ENCODE results near the gene SHISAL1.

Gene SHISAL1

GRCh38 chr22:44318751-44319150, 6.0 kb upstream of the SHISAL1 start:
- H3K4me3 Mint-ChIP-seq = no peak overlapping the region
- H3K27me3 Mint-ChIP-seq = peaks cover 6% of the 10 kb centered on the region
- DNase-seq = no peak
- no peaks in the 10 kb centered on the region for H3K9me3 Mint-ChIP-seq
- peaks cover 34% of the 10 kb centered on the region for H3K4me1 Mint-ChIP-seq
- ATAC-seq = no peak
- H3K27ac Mint-ChIP-seq = no peak overlapping the region

GRCh38 chr22:44317886-44318637, 5.3 kb upstream of the SHISAL1 start:
- no peaks in the 10 kb centered on the region for H3K27me3 Mint-ChIP-seq
- peaks cover 41% of the 10 kb centered on the region for H3K4me1 Mint-ChIP-seq
- no peak overlapping the region for H3K4me3 Mint-ChIP-seq
- no peaks in the 10 kb centered on the region for H3K9me3 Mint-ChIP-seq
- DNase-seq (no peak), ATAC-seq (no peak)
- no peak overlapping the region for H3K27ac Mint-ChIP-seq

GRCh38 chr22:44317123-44317444, 4.3 kb upstream of the SHISAL1 start:
- Mint-ChIP-seq H3K27me3 (no peaks in the 10 kb centered on the region), H3K4me3 (no peak overlapping the region), H3K9me3 (no peaks in the 10 kb centered on the region), H3K27ac (no peak overlapping the region), H3K4me1 (peaks cover 43% of the 10 kb centered on the region)
- ATAC-seq (no peak), DNase-seq (no peak)

- no peak overlapping the region for H3K4me3 Mint-ChIP-seq
- H3K27me3 Mint-ChIP-seq = no peaks in the 10 kb centered on the region
- H3K9me3 Mint-ChIP-seq = no peaks in the 10 kb centered on the region
- no peak overlapping the region for H3K27ac Mint-ChIP-seq
- H3K4me1 Mint-ChIP-seq = peaks cover 40% of the 10 kb centered on the region
- DNase-seq = no peak
- no peak for ATAC-seq
Observed at GRCh38 chr22:44316393-44317122, 3.8 kb upstream of the SHISAL1 start.

DNA sequence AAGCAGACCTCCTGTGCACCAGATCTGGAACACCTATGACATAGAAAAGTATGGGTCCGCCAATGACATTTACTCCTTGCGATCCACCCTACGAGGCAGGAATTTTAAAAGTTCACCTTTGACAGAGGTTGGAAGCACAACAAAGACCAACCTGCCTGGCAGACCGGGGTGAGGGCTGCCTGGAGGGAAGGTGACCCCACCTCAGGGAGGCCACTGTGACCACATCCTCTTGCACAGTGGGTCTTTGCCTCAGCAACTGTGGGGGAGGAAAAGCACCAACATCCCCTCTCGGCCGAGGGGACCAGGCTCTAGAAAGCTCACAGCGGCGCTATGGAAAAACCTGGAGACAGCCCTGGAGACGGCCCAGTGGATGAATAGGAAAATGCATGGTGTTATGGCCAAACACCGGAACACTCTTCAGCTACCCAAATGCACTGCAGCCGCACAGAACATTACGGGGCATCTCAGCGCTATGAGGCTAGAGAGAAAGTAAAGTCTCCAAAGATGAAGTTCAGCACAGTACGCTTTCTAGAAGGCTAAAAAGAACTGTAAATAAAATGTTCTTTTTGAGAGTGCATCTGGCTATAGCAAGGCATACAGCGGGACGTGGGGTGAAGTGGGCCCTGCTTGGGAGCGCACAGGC, 1.8 kb upstream of the SHISAL1 start:
- Mint-ChIP-seq H3K4me3 (peak overlapping the region in 1 of 2 donors; percentile 51), H3K9me3 (no peaks in the 10 kb centered on the region), H3K27me3 (no peaks in the 10 kb centered on the region), H3K27ac (peak overlapping the region in 1 of 2 donors; percentile 71), H3K4me1 (peaks cover 40% of the 10 kb centered on the region)
- ATAC-seq (peak; percentile 60), DNase-seq (peak in 1 of 2 donors; percentile 22)

- Mint-ChIP-seq H3K9me3 (no peaks in the 10 kb centered on the region), H3K4me3 (peak overlapping the region in 1 of 2 donors; percentile 8), H3K27me3 (no peaks in the 10 kb centered on the region), H3K27ac (no peak overlapping the region), H3K4me1 (peaks cover 40% of the 10 kb centered on the region)
- DNase-seq (no peak), ATAC-seq (peak; percentile 7)
Observed at GRCh38 chr22:44313385-44314006, 745 bp upstream of the SHISAL1 start.

DNA sequence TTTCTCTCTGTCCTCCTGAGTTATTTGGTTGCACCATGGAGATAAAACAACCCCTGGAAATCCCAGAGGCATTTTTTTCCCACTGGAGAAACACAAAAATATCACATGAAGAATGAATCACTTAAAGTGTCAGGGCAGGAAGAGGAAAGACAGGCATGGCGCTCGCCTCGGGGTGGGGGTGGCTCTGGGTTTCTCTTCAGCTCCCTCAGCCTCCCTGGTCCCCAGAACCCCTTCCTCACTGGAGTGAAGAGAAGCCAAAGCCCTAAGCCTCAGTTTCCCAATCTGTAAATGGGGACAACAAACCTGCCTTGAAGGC, 938 bp downstream of the SHISAL1 start:
- H3K4me1 Mint-ChIP-seq = peaks cover 46% of the 10 kb centered on the region
- no peaks in the 10 kb centered on the region for H3K9me3 Mint-ChIP-seq
- ATAC-seq = no peak
- H3K4me3 Mint-ChIP-seq = no peak overlapping the region
- H3K27ac Mint-ChIP-seq = no peak overlapping the region
- H3K27me3 Mint-ChIP-seq = no peaks in the 10 kb centered on the region
- no peak for DNase-seq

GRCh38 chr22:44311104-44311854, 1.5 kb downstream of the SHISAL1 start:
- Mint-ChIP-seq H3K4me3 (no peak overlapping the region), H3K27ac (no peak overlapping the region), H3K4me1 (peaks cover 46% of the 10 kb centered on the region), H3K9me3 (no peaks in the 10 kb centered on the region), H3K27me3 (no peaks in the 10 kb centered on the region)
- ATAC-seq (no peak), DNase-seq (no peak)

- Mint-ChIP-seq H3K27ac (no peak overlapping the region), H3K4me3 (no peak overlapping the region), H3K27me3 (no peaks in the 10 kb centered on the region), H3K9me3 (no peaks in the 10 kb centered on the region), H3K4me1 (peaks cover 32% of the 10 kb centered on the region)
- DNase-seq (no peak), ATAC-seq (no peak)
Observed at GRCh38 chr22:44309647-44310046, 3.1 kb downstream of the SHISAL1 start.

GRCh38 chr22:44309137-44309536, 3.6 kb downstream of the SHISAL1 start:
- ATAC-seq = peak; percentile 33
- DNase-seq = no peak

GRCh38 chr22:44307509-44308169, 5.1 kb downstream of the SHISAL1 start:
- no peak overlapping the region for H3K27ac Mint-ChIP-seq
- H3K27me3 Mint-ChIP-seq = no peaks in the 10 kb centered on the region
- ATAC-seq (no peak), DNase-seq (no peak)
- H3K9me3 Mint-ChIP-seq = no peaks in the 10 kb centered on the region
- H3K4me1 Mint-ChIP-seq = peaks cover 20% of the 10 kb centered on the region
- no peak overlapping the region for H3K4me3 Mint-ChIP-seq

More at GRCh38 chr22:44309137-44309536, 3.6 kb downstream of the SHISAL1 start:
- Mint-ChIP-seq H3K27ac (no peak overlapping the region), H3K4me3 (no peak overlapping the region), H3K27me3 (no peaks in the 10 kb centered on the region), H3K9me3 (no peaks in the 10 kb centered on the region), H3K4me1 (peaks cover 32% of the 10 kb centered on the region)

DNA sequence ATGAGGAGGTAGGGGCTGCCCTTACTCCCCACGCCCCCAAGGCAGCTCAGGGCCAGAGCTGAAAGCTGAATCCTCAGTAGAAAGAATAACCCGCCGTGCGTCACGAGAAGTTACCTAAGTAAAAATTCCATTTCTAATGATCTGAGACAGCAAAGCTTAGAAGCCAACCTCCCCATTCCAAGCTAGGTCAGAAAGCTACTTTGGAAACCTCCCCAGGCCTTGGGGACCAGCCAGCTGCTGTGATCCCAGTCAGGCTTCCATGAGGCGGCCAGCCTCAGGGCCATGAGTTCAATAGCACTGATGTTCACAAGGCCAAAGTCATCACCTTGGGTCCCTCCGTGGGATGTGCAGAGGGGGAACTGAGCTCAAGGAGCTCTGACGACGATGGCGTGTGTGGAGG, 6.9 kb downstream of the SHISAL1 start:
- H3K27me3 Mint-ChIP-seq = no peaks in the 10 kb centered on the region
- H3K4me3 Mint-ChIP-seq = no peak overlapping the region
- no peaks in the 10 kb centered on the region for H3K9me3 Mint-ChIP-seq
- H3K4me1 Mint-ChIP-seq = peaks cover 12% of the 10 kb centered on the region
- H3K27ac Mint-ChIP-seq = no peak overlapping the region
- no peak for ATAC-seq
- DNase-seq = no peak

DNA sequence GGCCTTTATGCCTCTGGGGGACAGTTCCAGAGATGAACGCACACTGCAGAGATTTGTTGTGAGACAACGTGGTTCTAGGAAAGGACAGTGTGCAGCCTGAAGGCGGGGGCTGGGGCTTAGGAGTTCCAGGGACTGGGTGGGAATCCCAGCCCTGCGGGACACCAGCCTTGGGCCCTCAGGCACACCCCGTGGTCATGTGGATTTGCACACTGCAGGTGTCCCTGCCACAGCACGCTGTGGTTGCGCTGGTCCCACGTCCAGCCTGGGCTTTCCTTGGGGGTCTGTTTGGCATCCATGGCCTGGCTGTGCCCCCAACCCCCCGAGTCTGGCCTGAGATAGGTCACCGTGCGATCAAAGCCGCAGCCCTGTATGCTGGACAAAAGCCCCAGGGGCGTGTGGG, 7.3 kb downstream of the SHISAL1 start:
- H3K27me3 Mint-ChIP-seq = peaks cover 4% of the 10 kb centered on the region
- no peak overlapping the region for H3K27ac Mint-ChIP-seq
- ATAC-seq = no peak

DNA sequence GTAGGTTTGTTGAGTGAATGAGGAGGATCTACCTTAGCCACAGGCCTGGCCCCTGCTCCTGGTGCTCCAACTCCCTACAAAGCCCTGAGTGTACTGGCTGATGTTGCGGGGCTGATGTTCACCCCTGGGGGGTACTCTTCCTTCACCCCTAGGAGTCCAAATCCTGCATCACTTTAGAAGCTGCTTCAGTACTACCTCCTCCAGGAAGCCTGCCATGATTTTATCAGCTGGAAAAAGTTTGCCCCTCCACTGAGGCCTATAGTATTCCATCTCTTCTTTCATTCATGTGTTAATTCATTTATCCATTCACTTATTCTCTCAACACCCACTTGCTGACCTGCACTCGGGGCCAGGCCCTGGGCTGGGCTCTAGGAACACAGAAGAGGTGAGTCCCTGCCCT, 7.8 kb downstream of the SHISAL1 start:
- no peak for ATAC-seq
- Mint-ChIP-seq H3K27ac (peak overlapping the region in 1 of 2 donors; percentile 44), H3K27me3 (peaks cover 10% of the 10 kb centered on the region), H3K9me3 (no peaks in the 10 kb centered on the region), H3K4me3 (no peak overlapping the region), H3K4me1 (peaks cover 12% of the 10 kb centered on the region)
- no peak for DNase-seq

More for the DNA sequence above, 7.3 kb downstream of the SHISAL1 start:
- no peak for DNase-seq
- H3K4me1 Mint-ChIP-seq = peaks cover 12% of the 10 kb centered on the region
- no peaks in the 10 kb centered on the region for H3K9me3 Mint-ChIP-seq
- H3K4me3 Mint-ChIP-seq = no peak overlapping the region

DNA sequence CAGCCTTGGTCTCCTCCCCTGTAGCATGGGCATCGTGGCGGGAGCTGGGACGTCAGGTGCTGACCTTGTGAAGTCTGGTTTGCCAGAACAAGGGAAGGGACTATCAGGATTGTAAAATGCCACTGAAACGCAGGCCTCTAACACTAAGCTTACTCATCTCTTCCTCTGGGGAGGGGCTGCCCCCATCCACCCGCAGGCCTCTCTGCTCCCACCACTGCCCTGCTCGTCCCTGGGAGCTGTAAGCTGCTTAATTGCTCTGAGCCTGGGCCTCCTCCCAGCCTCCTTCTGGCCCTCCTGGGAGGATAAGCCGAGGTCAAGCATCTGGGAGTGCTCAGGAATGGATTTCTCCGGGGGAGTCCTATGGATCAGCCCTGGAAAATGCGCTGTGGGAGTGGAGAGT, 8.4 kb downstream of the SHISAL1 start:
- ATAC-seq = peak; percentile 48
- Mint-ChIP-seq H3K9me3 (no peaks in the 10 kb centered on the region), H3K27me3 (peaks cover 15% of the 10 kb centered on the region)

More for the DNA sequence above, 8.4 kb downstream of the SHISAL1 start:
- H3K4me3 Mint-ChIP-seq = no peak overlapping the region
- DNase-seq = no peak
- peaks cover 12% of the 10 kb centered on the region for H3K4me1 Mint-ChIP-seq
- H3K27ac Mint-ChIP-seq = no peak overlapping the region

Measured in stimulated activated naive CD8-positive, alpha-beta T cell treated with anti-CD3 and anti-CD28 coated beads, Interleukin-15, amount 100 ng/mL, for 72 hours (primary cell).